SHP77 (cell line): ENCODE measurements around the gene ADAP1.

Source experiments
- DNase-seq, 2 experiments: peaks; one replicate each; lab custom pipeline; 2025; lab: John Stamatoyannopoulos, UW

The ADAP1 gene

GRCh38 chr7:908591-909357 lies 45.7 kb downstream of the ADAP1 start:
- peak; percentile 55 to 68 for DNase-seq

- DNase-seq, result no peak
Measured at GRCh38 chr7:908159-908581, 46.3 kb downstream of the ADAP1 start.

GRCh38 chr7:907158-907980 lies 47.1 kb downstream of the ADAP1 start:
- peak; percentile 21 to 28 for DNase-seq

- DNase-seq, result no peak
Measured at GRCh38 chr7:906776-907157, 47.7 kb downstream of the ADAP1 start.

- no peak for DNase-seq
Measured at GRCh38 chr7:904847-905246, 49.6 kb downstream of the ADAP1 start.

GRCh38 chr7:903921-904755 lies 50.3 kb downstream of the ADAP1 start:
- DNase-seq, result peak in 1 of 2 experiments; percentile 28

GRCh38 chr7:902996-903395 lies 51.5 kb downstream of the ADAP1 start:
- DNase-seq, result no peak

GRCh38 chr7:901388-902154 lies 52.9 kb downstream of the ADAP1 start:
- peak; percentile 94 to 96 for DNase-seq

GRCh38 chr7:901041-901387 lies 53.5 kb downstream of the ADAP1 start:
- no peak for DNase-seq

GRCh38 chr7:900331-901040 lies 54.0 kb downstream of the ADAP1 start:
- DNase-seq, result peak in 1 of 2 experiments; percentile 15

- DNase-seq, result no peak
Measured at GRCh38 chr7:899806-900205, 54.7 kb downstream of the ADAP1 start.

GRCh38 chr7:898855-899681 lies 55.4 kb downstream of the ADAP1 start:
- DNase-seq, result no peak

GRCh38 chr7:898460-898854 lies 56.0 kb downstream of the ADAP1 start:
- DNase-seq, result no peak

- peak in 1 of 2 experiments; percentile 25 for DNase-seq
Measured at GRCh38 chr7:897771-898376, 56.6 kb downstream of the ADAP1 start.

- no peak for DNase-seq
Measured at GRCh38 chr7:897086-897485, 57.4 kb downstream of the ADAP1 start.

- DNase-seq, result no peak
Measured at GRCh38 chr7:896346-897075, 58.0 kb downstream of the ADAP1 start.

GRCh38 chr7:895451-896052 lies 58.9 kb downstream of the ADAP1 start:
- no peak for DNase-seq

- no peak for DNase-seq
Measured at GRCh38 chr7:894927-895450, 59.5 kb downstream of the ADAP1 start.
